Measurements from ENCODE around the gene ESX1. TPM values are rescaled to one million over a fixed set of nuclear protein-coding genes. Genes with fewer than 3 reads are reported as not detected.

The ESX1 gene
- polyA plus RNA-seq, 2 of the 4 experiments (the other 2 are of a cell fraction), result 0.05 TPM; not detected in 1

GRCh38 chrX:104255465-104255864 is 732 bp upstream of the ESX1 start:
- WGBS (ENCODE audit: missing lambda C conversion rate), result 88% methylated on average over 13 of the region's 13 CpGs

GRCh38 chrX:104253567-104254441 is 929 bp downstream of the ESX1 start:
- H3K9me3 ChIP-seq, result no peaks in the 10 kb centered on the region
- 7% methylated on average over 26 of the region's 65 CpGs for WGBS (ENCODE audit: missing lambda C conversion rate)
- ChIA-PET CTCF (interaction anchor here (0.6 to 1.1 kb wide), 2 partner anchors 10 to 70 kb away, joined by 3 read pairs; no protein-coding TSS in a partner anchor), POLR2A (no interaction called here)
- peaks cover 4% of the 10 kb centered on the region; the same call in 1 of the 3 replicates for H3K4me1 ChIP-seq
- H3K4me3 ChIP-seq, result peak overlapping the region; percentile 45
- ATAC-seq (peak; percentile 52 to 79; a peak in 5 of 6 replicates), FAIRE-seq (no peak), DNase-seq (ENCODE audit: low read depth in 1 of 2, low spot score in 1 of 2) (peak; percentile 14 to 32)
- H3K27ac ChIP-seq, result no peak overlapping the region
- peak overlapping the region; percentile 96 for H3K4me2 ChIP-seq
- no peak for TF ChIP-seq CBX8 (IDR thresholded peaks at IDR 0.05)
- TF ChIP-seq ZSCAN20 (CRISPR knock-in tag; IDR thresholded peaks at IDR 0.05), result no peak
- TF ChIP-seq PHF8 (IDR thresholded peaks at IDR 0.05; ENCODE audit: borderline replicate concordance, low read depth), result no peak
- TF ChIP-seq CTCF (IDR thresholded peaks at IDR 0.05), result peak; percentile 10; the same call in 1 of the 3 replicates
- TF ChIP-seq MAX (IDR thresholded peaks at IDR 0.05), result peak; percentile 77
- TF ChIP-seq BCL3 (IDR thresholded peaks at IDR 0.05), result no peak
- no peak for TF ChIP-seq ATOH8 (CRISPR knock-in tag; IDR thresholded peaks at IDR 0.05; ENCODE audit: low read depth)
- TF ChIP-seq RNF2 (IDR thresholded peaks at IDR 0.05; ENCODE audit: borderline replicate concordance, low read depth), result peak; percentile 72
- TF ChIP-seq HMGXB4 (CRISPR knock-in tag; IDR thresholded peaks at IDR 0.05; ENCODE audit: borderline replicate concordance), result no peak
- no peak for TF ChIP-seq FOSL2 (IDR thresholded peaks at IDR 0.05)
- no peak for TF ChIP-seq FOSL2 (CRISPR knock-in tag; IDR thresholded peaks at IDR 0.05)
- TF ChIP-seq SMC3 (IDR thresholded peaks at IDR 0.05), result no peak
- no peak for TF ChIP-seq GATA3 (IDR thresholded peaks at IDR 0.05; ENCODE audit: borderline replicate concordance)
- no peak for TF ChIP-seq ZC3H11A (IDR thresholded peaks at IDR 0.05)
- TF ChIP-seq E2F6 (IDR thresholded peaks at IDR 0.05; ENCODE audit: borderline replicate concordance, low read depth), result peak; percentile 50; the same call in 1 of the 2 replicates

More at GRCh38 chrX:104255465-104255864, 732 bp upstream of the ESX1 start:
- POLR2A ChIA-PET, result no interaction called here
- TF ChIP-seq MAFK (IDR thresholded peaks at IDR 0.05; ENCODE audit: partially characterized antibody) (no peak), MYC (IDR thresholded peaks at IDR 0.05; ENCODE audit: borderline replicate concordance, low read length) (no peak), MAZ (IDR thresholded peaks at IDR 0.05; ENCODE audit: borderline replicate concordance, low read depth, low read length) (no peak), PBX3 (IDR thresholded peaks at IDR 0.05) (no peak), CBX2 (IDR thresholded peaks at IDR 0.05; ENCODE audit: borderline replicate concordance, low read depth) (no peak), TFCP2L1 (CRISPR knock-in tag; IDR thresholded peaks at IDR 0.05) (no peak), ZFP36 (IDR thresholded peaks at IDR 0.05; ENCODE audit: borderline replicate concordance, partially characterized antibody) (no peak), TP53 (CRISPR knock-in tag; IDR thresholded peaks at IDR 0.05) (no peak), NR3C1 (IDR thresholded peaks at IDR 0.05) (no peak), JUNB (IDR thresholded peaks at IDR 0.05) (no peak), ESRRA (IDR thresholded peaks at IDR 0.05; ENCODE audit: borderline replicate concordance, low read length) (no peak), MAX (IDR thresholded peaks at IDR 0.05) (no peak), GATA3 (IDR thresholded peaks at IDR 0.05; ENCODE audit: borderline replicate concordance) (no peak), POLR2A (IDR thresholded peaks at IDR 0.05; ENCODE audit: low read length) (no peak), E2F6 (IDR thresholded peaks at IDR 0.05; ENCODE audit: borderline replicate concordance, low read depth) (no peak), EHMT2 (IDR thresholded peaks at IDR 0.05; ENCODE audit: low read depth) (no peak), NFE2L2 (conservative IDR thresholded peaks at IDR 0.05; ENCODE audit: low read length) (no peak), SREBF2 (IDR thresholded peaks at IDR 0.05) (no peak), RNF2 (IDR thresholded peaks at IDR 0.05; ENCODE audit: borderline replicate concordance, low read depth) (no peak)
- H3K4me3 ChIP-seq, result no peak overlapping the region
- H3K4me1 ChIP-seq, result peaks cover 4% of the 10 kb centered on the region; the same call in 1 of the 3 replicates
- no peak overlapping the region for H3K27ac ChIP-seq
- no peaks in the 10 kb centered on the region for H3K9me3 ChIP-seq
- CTCF ChIA-PET, result no interaction called here
- FAIRE-seq (no peak), DNase-seq (ENCODE audit: low read depth in 1 of 2, low spot score in 1 of 2) (no peak), ATAC-seq (no peak)
- H3K4me2 ChIP-seq, result no peak overlapping the region
